Suprapubic skin (tissue), 4 donors: ENCODE results near the gene LDLRAD2. TPM values are rescaled to one million over a fixed set of nuclear protein-coding genes. Genes with fewer than 3 reads are reported as not detected.

Source experiments
- DNase-seq, 2 donors: peaks; one replicate each; pipeline ENCODE4 v3.0.0-alpha.2; 2019; ENCODE audit warnings: low spot score in 2 of 2
- H3K27ac ChIP-seq: fragments of 200-600 bp; sonication (generic); one replicate; pipeline ENCODE4 v1.5.1; 2019
- H3K27me3 ChIP-seq: fragments of 200-600 bp; sonication (generic); one replicate; pipeline ENCODE4 v1.5.1; 2019
- H3K36me3 ChIP-seq: fragments of 200-600 bp; sonication (generic); one replicate; pipeline ENCODE4 v1.5.1; 2019
- H3K4me1 ChIP-seq: fragments of 200-600 bp; sonication (generic); one replicate; pipeline ENCODE4 v1.5.1; 2019
- H3K4me3 ChIP-seq: fragments of 200-600 bp; sonication (generic); one replicate; pipeline ENCODE4 v1.5.1; 2019; ENCODE audit warnings: mild to moderate bottlenecking
- H3K9me3 ChIP-seq: fragments of 200-600 bp; sonication (generic); one replicate; pipeline ENCODE4 v1.5.1; 2019
- EP300 ChIP-seq: sonication (generic); formaldehyde crosslinking; IDR thresholded peaks from one replicate; pipeline ENCODE4 v1.6.1; 2017; ENCODE audit warnings: antibody characterized with exemption
- POLR2A ChIP-seq, 2 donors: fragments of 450-650 bp; IDR thresholded peaks; one replicate each; pipeline ENCODE4 v1.6.1; 2017; ENCODE audit warnings: antibody characterized with exemption in 2 of 2, mild to moderate bottlenecking in 2 of 2, moderate library complexity in 2 of 2
- POLR2AphosphoS5 ChIP-seq, 3 donors: sonication (generic); formaldehyde crosslinking; IDR thresholded peaks; one replicate each; pipeline ENCODE4 v1.6.1; 2017; ENCODE audit warnings: antibody characterized with exemption in 3 of 3
- WGBS: methylation state at CpG from one replicate; pipeline ENCODE4 v1.1.5; 2018; 5-methylcytosine and 5-hydroxymethylcytosine counted together
- total RNA-seq, 4 donors: library from RNA; depleted of rRNA; stranded (reverse); fragments of >200 nt; gene quantifications; one replicate each; pipeline ENCODE4 v1.1.0, GENCODE V29; 2016
- TF ChIP-seq, protein P1 (sequence below), 2 donors: fragments of 200-600 bp in 1 of 2; fragments of 450-650 bp in 1 of 2; sonication (generic) in 1 of 2; IDR thresholded peaks; one replicate each; pipeline ENCODE4 v1.5.1; 2016 to 2019; ENCODE audit warnings: antibody characterized with exemption in 2 of 2, mild to moderate bottlenecking in 1 of 2, moderate library complexity in 1 of 2

Gene LDLRAD2
- total RNA-seq, 4 donors from 2014 or later: 0.13 to 0.29 TPM; not detected in 2

DNA sequence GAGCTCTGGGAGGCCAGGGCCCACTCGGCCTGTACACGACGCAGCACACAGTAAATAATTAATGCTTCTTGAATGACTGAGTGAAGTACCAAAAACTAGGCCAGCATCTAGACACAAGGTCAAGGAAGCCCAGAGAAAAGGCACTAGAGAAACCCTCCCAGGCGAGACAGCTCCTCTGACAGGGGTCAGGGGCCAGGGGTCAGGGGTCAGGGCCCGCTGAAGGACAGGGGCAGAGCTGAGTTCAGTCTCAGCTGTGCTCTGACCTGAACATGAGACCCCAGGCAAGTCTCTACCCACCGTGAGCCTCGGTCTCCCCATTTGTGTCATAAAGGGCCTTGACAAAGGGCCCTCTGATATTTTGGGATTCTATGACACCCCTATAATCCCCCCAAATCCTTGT, 56.4 kb downstream of the LDLRAD2 start:
- DNase-seq: no peak
- Histone ChIP-seq H3K36me3 (peaks cover 77% of the 10 kb centered on the region), H3K4me1 (peaks cover 18% of the 10 kb centered on the region), H3K27me3 (no peaks in the 10 kb centered on the region), H3K4me3 (no peak overlapping the region), H3K27ac (no peak overlapping the region), H3K9me3 (no peaks in the 10 kb centered on the region)
- 86% methylated on average over 7 of the region's 7 CpGs for WGBS
- TF ChIP-seq POLR2AphosphoS5 (IDR thresholded peaks at IDR 0.05) (no peak), POLR2A (IDR thresholded peaks at IDR 0.05) (no peak), EP300 (no peak)
- TF ChIP-seq, protein P1, sequence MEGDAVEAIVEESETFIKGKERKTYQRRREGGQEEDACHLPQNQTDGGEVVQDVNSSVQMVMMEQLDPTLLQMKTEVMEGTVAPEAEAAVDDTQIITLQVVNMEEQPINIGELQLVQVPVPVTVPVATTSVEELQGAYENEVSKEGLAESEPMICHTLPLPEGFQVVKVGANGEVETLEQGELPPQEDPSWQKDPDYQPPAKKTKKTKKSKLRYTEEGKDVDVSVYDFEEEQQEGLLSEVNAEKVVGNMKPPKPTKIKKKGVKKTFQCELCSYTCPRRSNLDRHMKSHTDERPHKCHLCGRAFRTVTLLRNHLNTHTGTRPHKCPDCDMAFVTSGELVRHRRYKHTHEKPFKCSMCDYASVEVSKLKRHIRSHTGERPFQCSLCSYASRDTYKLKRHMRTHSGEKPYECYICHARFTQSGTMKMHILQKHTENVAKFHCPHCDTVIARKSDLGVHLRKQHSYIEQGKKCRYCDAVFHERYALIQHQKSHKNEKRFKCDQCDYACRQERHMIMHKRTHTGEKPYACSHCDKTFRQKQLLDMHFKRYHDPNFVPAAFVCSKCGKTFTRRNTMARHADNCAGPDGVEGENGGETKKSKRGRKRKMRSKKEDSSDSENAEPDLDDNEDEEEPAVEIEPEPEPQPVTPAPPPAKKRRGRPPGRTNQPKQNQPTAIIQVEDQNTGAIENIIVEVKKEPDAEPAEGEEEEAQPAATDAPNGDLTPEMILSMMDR (IDR thresholded peaks at IDR 0.05): no peak

DNA sequence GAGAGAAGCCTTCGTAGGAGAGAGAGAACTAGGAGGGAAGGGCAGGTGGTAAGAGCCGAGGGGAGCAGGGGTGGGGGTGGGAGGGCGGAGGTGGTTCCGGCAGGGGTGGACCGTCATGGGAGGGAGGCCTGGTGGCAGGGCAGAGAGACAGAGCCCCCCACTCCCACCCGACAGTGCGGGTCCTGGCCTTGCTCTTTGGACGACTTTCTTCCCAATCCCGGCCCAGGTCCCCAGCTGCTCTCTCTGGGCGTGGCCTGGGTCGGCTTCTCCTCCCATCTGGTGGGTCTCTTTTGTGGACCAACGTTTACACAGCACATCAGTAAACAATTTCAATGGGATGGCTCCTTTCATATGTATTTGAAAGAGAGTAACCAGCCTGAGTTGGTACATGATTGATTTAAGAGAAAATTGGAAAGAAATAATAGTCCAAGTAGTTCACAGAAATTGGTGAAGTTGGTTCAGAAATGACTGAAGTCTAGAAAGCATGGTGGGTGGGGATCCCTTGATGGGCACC, 56.9 kb downstream of the LDLRAD2 start:
- no peaks in the 10 kb centered on the region for H3K9me3 ChIP-seq
- no peak for DNase-seq
- no peak overlapping the region for H3K4me3 ChIP-seq
- H3K4me1 ChIP-seq: peaks cover 18% of the 10 kb centered on the region
- no peak for TF ChIP-seq POLR2AphosphoS5 (IDR thresholded peaks at IDR 0.05)
- TF ChIP-seq, protein P1 (IDR thresholded peaks at IDR 0.05): no peak
- TF ChIP-seq EP300: no peak
- no peak for TF ChIP-seq POLR2A (IDR thresholded peaks at IDR 0.05)
- no peaks in the 10 kb centered on the region for H3K27me3 ChIP-seq
- peaks cover 77% of the 10 kb centered on the region for H3K36me3 ChIP-seq
- 79% methylated on average over 9 of the region's 12 CpGs for WGBS
- H3K27ac ChIP-seq: no peak overlapping the region

DNA sequence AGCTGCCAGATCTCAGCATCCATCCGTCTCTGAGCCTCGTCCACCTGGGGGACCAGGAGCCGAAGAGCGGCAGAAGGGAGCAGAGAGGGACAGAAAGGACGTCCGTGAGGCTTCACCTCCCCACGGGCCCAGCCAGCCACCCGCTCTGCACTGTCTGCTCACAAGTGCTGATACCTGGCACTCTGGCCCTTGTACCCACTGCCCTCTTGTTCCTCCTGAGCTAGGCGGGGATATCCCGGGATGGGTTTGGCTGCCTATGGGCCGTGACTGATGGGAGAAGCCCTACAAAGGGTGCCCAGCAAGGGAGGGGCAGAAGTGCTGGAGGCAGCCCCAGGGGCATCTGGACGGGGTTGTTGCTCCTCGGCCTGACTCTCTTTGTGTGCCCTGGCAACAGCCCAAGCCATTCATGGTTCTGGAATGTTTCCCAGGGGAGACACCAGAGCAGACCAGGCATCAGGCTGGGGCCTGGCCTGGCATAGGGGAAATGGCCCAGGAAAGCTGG, 57.6 kb downstream of the LDLRAD2 start:
- Histone ChIP-seq H3K36me3 (peaks cover 77% of the 10 kb centered on the region), H3K27ac (no peak overlapping the region)
- 59% methylated on average over 13 of the region's 13 CpGs for WGBS

DNA sequence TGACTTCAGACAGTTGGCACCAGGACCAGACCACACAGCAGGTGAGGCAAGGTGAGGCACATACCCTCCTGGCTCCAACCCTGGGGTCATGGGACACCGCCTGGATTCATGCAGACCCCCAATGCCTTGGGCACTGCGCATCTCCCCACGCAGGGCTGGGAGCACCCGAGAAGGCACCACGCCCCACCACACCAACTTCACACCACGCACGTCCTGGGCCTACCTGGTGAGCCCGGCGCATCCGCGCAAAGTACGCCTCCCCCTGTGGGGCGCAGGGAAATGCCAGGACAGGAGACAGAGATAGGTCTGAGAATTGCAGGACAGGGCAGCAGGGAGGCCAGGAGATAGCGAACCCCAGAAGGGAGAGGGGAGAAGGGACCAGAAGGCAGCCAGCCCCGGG, 58.5 kb downstream of the LDLRAD2 start:
- H3K4me1 ChIP-seq: peaks cover 18% of the 10 kb centered on the region
- no peak for TF ChIP-seq POLR2AphosphoS5 (IDR thresholded peaks at IDR 0.05)
- TF ChIP-seq, protein P1 (IDR thresholded peaks at IDR 0.05): no peak
- no peak for TF ChIP-seq POLR2A (IDR thresholded peaks at IDR 0.05)
- TF ChIP-seq EP300: no peak
- no peaks in the 10 kb centered on the region for H3K27me3 ChIP-seq
- WGBS: 89% methylated on average over 13 of the region's 15 CpGs
- H3K9me3 ChIP-seq: no peaks in the 10 kb centered on the region
- no peak overlapping the region for H3K27ac ChIP-seq
- H3K36me3 ChIP-seq: peaks cover 77% of the 10 kb centered on the region
- H3K4me3 ChIP-seq: no peak overlapping the region
- DNase-seq: no peak

More for the DNA sequence above, 57.6 kb downstream of the LDLRAD2 start:
- no peaks in the 10 kb centered on the region for H3K9me3 ChIP-seq
- no peak overlapping the region for H3K4me3 ChIP-seq
- peak in 1 of 2 donors; percentile 88 for DNase-seq
- H3K27me3 ChIP-seq: no peaks in the 10 kb centered on the region
- H3K4me1 ChIP-seq: peaks cover 18% of the 10 kb centered on the region
- TF ChIP-seq POLR2A (IDR thresholded peaks at IDR 0.05): no peak
- TF ChIP-seq POLR2AphosphoS5 (IDR thresholded peaks at IDR 0.05): no peak
- TF ChIP-seq EP300: no peak
- TF ChIP-seq, protein P1 (IDR thresholded peaks at IDR 0.05): no peak

DNA sequence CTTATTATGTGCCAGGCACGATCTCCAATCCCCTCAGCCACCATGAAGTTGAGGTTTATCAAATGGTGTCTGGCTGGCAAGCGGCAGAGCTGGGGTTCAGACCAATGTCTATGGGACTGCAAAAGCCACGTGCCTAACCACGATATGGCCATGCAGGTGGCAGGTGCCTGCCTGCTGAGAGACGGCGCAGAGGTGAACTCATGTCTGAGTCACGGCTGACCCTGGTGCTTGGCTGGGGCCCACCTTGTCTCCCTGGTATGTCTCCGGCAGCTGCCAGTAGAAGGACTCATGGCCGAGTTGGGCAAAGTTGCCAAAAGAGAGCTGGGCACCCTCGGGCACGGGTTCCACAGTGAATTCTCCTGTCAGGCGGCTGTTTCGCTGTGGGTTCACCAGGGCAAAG, 59.9 kb downstream of the LDLRAD2 start:
- peaks cover 76% of the 10 kb centered on the region for H3K36me3 ChIP-seq

More for the DNA sequence above, 59.9 kb downstream of the LDLRAD2 start:
- no peak overlapping the region for H3K4me3 ChIP-seq
- TF ChIP-seq EP300 (no peak), POLR2AphosphoS5 (IDR thresholded peaks at IDR 0.05) (no peak), POLR2A (IDR thresholded peaks at IDR 0.05) (no peak)
- TF ChIP-seq, protein P1 (IDR thresholded peaks at IDR 0.05): no peak
- no peaks in the 10 kb centered on the region for H3K9me3 ChIP-seq
- H3K27me3 ChIP-seq: no peaks in the 10 kb centered on the region
- 83% methylated on average over 12 of the region's 13 CpGs for WGBS
- H3K27ac ChIP-seq: no peak overlapping the region
- no peak for DNase-seq
- peaks cover 18% of the 10 kb centered on the region for H3K4me1 ChIP-seq
